ENCODE data around the gene ENPP1. TPM values are rescaled to one million over a fixed set of nuclear protein-coding genes. Genes with fewer than 3 reads are reported as not detected.
A peak's percentile ranks its signal among the peaks of the same experiment; 100 is the strongest.

The ENPP1 gene
- total RNA-seq, 4 donors from 2014 or later, result 49.7 to 111 (median 62.6) TPM

DNA sequence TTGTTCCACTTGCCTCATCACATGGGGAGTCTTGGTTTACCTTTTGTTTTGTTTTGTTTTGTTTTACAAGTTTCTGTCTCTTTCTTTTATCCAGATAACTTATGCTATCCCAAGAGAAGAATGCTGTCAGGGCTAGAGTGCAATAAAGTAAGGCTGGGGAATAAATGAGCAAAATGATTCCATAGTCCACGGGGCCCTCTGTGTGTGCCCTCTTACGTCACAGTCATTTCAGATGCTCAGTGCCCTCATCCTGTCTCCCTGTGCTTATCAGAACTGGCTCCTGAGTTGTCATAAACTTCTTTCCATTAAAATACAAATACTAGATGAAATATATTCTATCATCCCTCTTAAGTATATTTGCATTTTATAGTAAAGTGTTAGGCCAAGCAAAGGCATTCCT is 30.8 kb upstream of the ENPP1 start:
- intact Hi-C loops (cut with DNase I), result no loop called here
- 87 to 94% methylated on average over 2 of the region's 2 CpGs for WGBS, 2 donors

DNA sequence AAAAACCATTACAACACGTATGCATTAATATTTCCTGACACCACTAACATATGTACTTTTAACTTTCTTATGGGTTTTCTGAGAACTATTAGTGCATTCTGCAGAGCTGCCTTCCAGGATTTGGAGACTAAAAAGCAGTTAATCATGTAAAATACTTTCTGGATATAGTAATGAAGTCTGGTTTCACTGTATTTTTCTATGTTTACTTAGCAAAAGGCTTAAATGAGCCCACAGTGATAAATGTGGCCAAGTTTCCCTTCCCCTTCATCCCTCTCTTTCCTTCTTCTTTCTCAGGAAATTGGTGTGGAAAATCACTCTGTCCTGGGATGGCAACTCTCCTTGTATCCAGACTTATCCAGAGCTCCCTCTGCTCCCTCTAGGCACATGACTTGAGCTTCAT is 29.7 kb upstream of the ENPP1 start:
- Histone ChIP-seq H3K4me3 (replicated peaks in 1 of 3) (no peak overlapping the region), H3K27me3 (no peaks in the 10 kb centered on the region), H3K4me1 (peaks cover 0 to 3% of the 10 kb centered on the region in 2 donors), H3K36me3 (no peaks in the 10 kb centered on the region), H3K27ac (no peak overlapping the region), H3K9me3 (no peaks in the 10 kb centered on the region)
- 70 to 71% methylated on average over 1 of the region's 1 CpG for WGBS, 2 donors
- no peak for DNase-seq
- intact Hi-C loops (cut with DNase I), result no loop called here
- no peak for TF ChIP-seq POLR2A (IDR thresholded peaks at IDR 0.05)
- TF ChIP-seq, protein P1, sequence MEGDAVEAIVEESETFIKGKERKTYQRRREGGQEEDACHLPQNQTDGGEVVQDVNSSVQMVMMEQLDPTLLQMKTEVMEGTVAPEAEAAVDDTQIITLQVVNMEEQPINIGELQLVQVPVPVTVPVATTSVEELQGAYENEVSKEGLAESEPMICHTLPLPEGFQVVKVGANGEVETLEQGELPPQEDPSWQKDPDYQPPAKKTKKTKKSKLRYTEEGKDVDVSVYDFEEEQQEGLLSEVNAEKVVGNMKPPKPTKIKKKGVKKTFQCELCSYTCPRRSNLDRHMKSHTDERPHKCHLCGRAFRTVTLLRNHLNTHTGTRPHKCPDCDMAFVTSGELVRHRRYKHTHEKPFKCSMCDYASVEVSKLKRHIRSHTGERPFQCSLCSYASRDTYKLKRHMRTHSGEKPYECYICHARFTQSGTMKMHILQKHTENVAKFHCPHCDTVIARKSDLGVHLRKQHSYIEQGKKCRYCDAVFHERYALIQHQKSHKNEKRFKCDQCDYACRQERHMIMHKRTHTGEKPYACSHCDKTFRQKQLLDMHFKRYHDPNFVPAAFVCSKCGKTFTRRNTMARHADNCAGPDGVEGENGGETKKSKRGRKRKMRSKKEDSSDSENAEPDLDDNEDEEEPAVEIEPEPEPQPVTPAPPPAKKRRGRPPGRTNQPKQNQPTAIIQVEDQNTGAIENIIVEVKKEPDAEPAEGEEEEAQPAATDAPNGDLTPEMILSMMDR (IDR thresholded peaks at IDR 0.05), result no peak

More for the DNA sequence above, 30.8 kb upstream of the ENPP1 start:
- H3K36me3 ChIP-seq, result no peaks in the 10 kb centered on the region
- TF ChIP-seq POLR2A (IDR thresholded peaks at IDR 0.05), result no peak
- TF ChIP-seq, protein P1 (IDR thresholded peaks at IDR 0.05), result no peak
- H3K4me1 ChIP-seq, result peaks cover 0 to 3% of the 10 kb centered on the region in 2 donors
- no peaks in the 10 kb centered on the region for H3K27me3 ChIP-seq
- no peaks in the 10 kb centered on the region for H3K9me3 ChIP-seq
- no peak overlapping the region for H3K4me3 ChIP-seq (replicated peaks in 1 of 3)
- H3K27ac ChIP-seq, result no peak overlapping the region
- DNase-seq, result no peak

- Histone ChIP-seq H3K9me3 (no peaks in the 10 kb centered on the region), H3K27ac (no peak overlapping the region), H3K36me3 (no peaks in the 10 kb centered on the region), H3K4me1 (peaks cover 0 to 3% of the 10 kb centered on the region in 2 donors), H3K27me3 (no peaks in the 10 kb centered on the region), H3K4me3 (replicated peaks in 1 of 3) (no peak overlapping the region)
- TF ChIP-seq, protein P1 (IDR thresholded peaks at IDR 0.05), result no peak
- no peak for TF ChIP-seq POLR2A (IDR thresholded peaks at IDR 0.05)
- 29 to 46% methylated on average over 2 of the region's 2 CpGs for WGBS, 2 donors
- peak; percentile 54 to 85 for DNase-seq
- intact Hi-C loops (cut with DNase I), result no loop called here
These were observed 28.5 kb upstream of the ENPP1 start for GRCh38 chr6:131779304-131779703.

GRCh38 chr6:131780600-131780999 is 27.2 kb upstream of the ENPP1 start:
- Histone ChIP-seq H3K27ac (no peak overlapping the region), H3K36me3 (no peaks in the 10 kb centered on the region), H3K9me3 (no peaks in the 10 kb centered on the region), H3K4me1 (peaks cover 0 to 3% of the 10 kb centered on the region in 2 donors), H3K4me3 (replicated peaks in 1 of 3) (no peak overlapping the region), H3K27me3 (no peaks in the 10 kb centered on the region)
- intact Hi-C loops (cut with DNase I), result loop anchor here (5.0 kb wide), 1 partner anchor 132 kb away; no protein-coding TSS in a partner anchor
- TF ChIP-seq, protein P1 (IDR thresholded peaks at IDR 0.05), result no peak
- no peak for TF ChIP-seq POLR2A (IDR thresholded peaks at IDR 0.05)
- no peak for DNase-seq
- WGBS, 2 donors, result 93 to 96% methylated on average over 11 of the region's 11 CpGs

DNA sequence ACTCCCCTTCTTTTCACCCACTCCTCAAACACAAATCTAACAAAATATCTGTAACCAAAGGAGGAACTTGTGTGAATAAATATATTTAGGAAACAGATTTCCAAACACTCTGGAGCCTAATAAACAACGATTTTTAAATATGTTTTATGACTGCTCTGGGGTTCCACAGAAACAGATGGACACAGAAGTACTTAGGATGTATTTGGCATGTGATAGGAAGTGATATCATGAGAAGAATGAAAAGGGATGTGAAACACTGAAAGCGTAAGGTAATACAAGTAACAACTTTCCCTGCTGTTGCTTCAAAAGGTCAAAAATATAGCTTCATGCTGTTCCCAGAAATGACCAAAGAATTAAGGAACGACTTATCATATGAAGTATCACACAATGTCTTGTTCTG is 26.1 kb upstream of the ENPP1 start:
- no peak overlapping the region for H3K27ac ChIP-seq
- 82 to 91% methylated on average over 3 of the region's 3 CpGs for WGBS, 2 donors
- intact Hi-C loops (cut with DNase I), result loop anchor here (5.0 kb wide), 1 partner anchor 131 kb away; no protein-coding TSS in a partner anchor
- H3K4me3 ChIP-seq (replicated peaks in 1 of 3), result no peak overlapping the region
- TF ChIP-seq, protein P1 (IDR thresholded peaks at IDR 0.05), result no peak
- no peak for TF ChIP-seq POLR2A (IDR thresholded peaks at IDR 0.05)
- no peaks in the 10 kb centered on the region for H3K27me3 ChIP-seq
- no peaks in the 10 kb centered on the region for H3K9me3 ChIP-seq
- no peaks in the 10 kb centered on the region for H3K36me3 ChIP-seq
- no peak for DNase-seq
- H3K4me1 ChIP-seq, result peaks cover 0 to 3% of the 10 kb centered on the region in 2 donors
